Mesenchymal stem cell (in vitro differentiated cells and primary cell): ENCODE measurements around the gene CTBP2.
A peak's percentile ranks its signal among the peaks of the same experiment; 100 is the strongest.

Source experiments
- DNase-seq: peaks from one replicate; pipeline ENCODE4 v3.0.0-alpha.2; 2013
- H2AFZ ChIP-seq: one replicate; pipeline ENCODE4 v1.6.1; 2013; ENCODE audit warnings: low read depth, mild to moderate bottlenecking, control low read depth, inconsistent platforms, low read length, moderate library complexity
- H2AK5ac ChIP-seq: 2 replicates; pipeline ENCODE4 v1.6.1; 2013; ENCODE audit warnings: low read length, moderate library complexity, mild to moderate bottlenecking, inconsistent platforms; ENCODE audit not compliant: severe bottlenecking
- H2BK120ac ChIP-seq: one replicate; pipeline ENCODE4 v1.6.1; 2013; ENCODE audit warnings: low read depth, mild to moderate bottlenecking, inconsistent platforms, low read length, moderate library complexity
- H2BK12ac ChIP-seq, 2 experiments: one replicate each; pipeline ENCODE4 v1.6.1; 2013; ENCODE audit warnings: inconsistent platforms in 2 of 2, low read length in 2 of 2, mild to moderate bottlenecking in 2 of 2, moderate library complexity in 2 of 2, control low read depth in 1 of 2
- H2BK15ac ChIP-seq: one replicate; pipeline ENCODE4 v1.6.1; 2013; ENCODE audit warnings: mild to moderate bottlenecking, low read depth, inconsistent platforms; ENCODE audit not compliant: poor library complexity, severe bottlenecking
- H2BK5ac ChIP-seq: 2 replicates; pipeline ENCODE4 v1.6.1; 2013; ENCODE audit warnings: low read depth, mild to moderate bottlenecking, low read length, control low read depth, inconsistent platforms; ENCODE audit not compliant: poor library complexity, severe bottlenecking
- H3K14ac ChIP-seq, 2 experiments: one replicate each; pipeline ENCODE4 v1.6.1; 2013; ENCODE audit warnings: inconsistent platforms in 2 of 2, low read length in 2 of 2, control low read depth in 1 of 2, mild to moderate bottlenecking in 1 of 2, moderate library complexity in 1 of 2
- H3K18ac ChIP-seq, 2 experiments: one replicate each; pipeline ENCODE4 v1.6.1; 2013; ENCODE audit warnings: inconsistent platforms in 2 of 2, low read length in 2 of 2, control low read depth in 1 of 2, low read depth in 1 of 2, mild to moderate bottlenecking in 1 of 2
- H3K23ac ChIP-seq, 2 experiments: one replicate each; pipeline ENCODE4 v1.6.1; 2013; ENCODE audit warnings: inconsistent platforms in 2 of 2, low read length in 2 of 2, mild to moderate bottlenecking in 2 of 2, moderate library complexity in 2 of 2, control low read depth in 1 of 2
- H3K27ac ChIP-seq: 2 replicates; pipeline ENCODE4 v1.5.1; 2013; ENCODE audit warnings: mild to moderate bottlenecking, moderate library complexity, low read length, control low read depth, inconsistent platforms; ENCODE audit not compliant: poor library complexity, severe bottlenecking
- H3K27me3 ChIP-seq, 2 experiments: 2 replicates each; pipeline versions ENCODE4 v1.6.1 to v1.7.0; 2013; ENCODE audit warnings: low read length in 2 of 2, mild to moderate bottlenecking in 2 of 2, moderate library complexity in 2 of 2, control low read depth in 1 of 2, inconsistent platforms in 1 of 2; ENCODE audit not compliant: control insufficient read depth in 1 of 2, insufficient read depth in 1 of 2
- H3K36me3 ChIP-seq, 2 experiments: 2 replicates each; pipeline versions ENCODE4 v1.6.1 to v1.7.0; 2013; ENCODE audit warnings: low read length in 2 of 2, control low read depth in 1 of 2, inconsistent platforms in 1 of 2, low read depth in 1 of 2, mild to moderate bottlenecking in 1 of 2; ENCODE audit not compliant: insufficient read depth in 2 of 2, control insufficient read depth in 1 of 2
- H3K4ac ChIP-seq, 2 experiments: one replicate each; pipeline ENCODE4 v1.6.1; 2013; ENCODE audit warnings: inconsistent platforms in 2 of 2, low read length in 2 of 2, mild to moderate bottlenecking in 2 of 2, moderate library complexity in 2 of 2, control low read depth in 1 of 2, low read depth in 1 of 2
- H3K4me1 ChIP-seq: 2 replicates; pipeline ENCODE4 v1.6.1; 2013; ENCODE audit warnings: low read depth, low read length, control low read depth; ENCODE audit not compliant: control insufficient read depth, insufficient read depth
- H3K4me2 ChIP-seq: 2 replicates; pipeline ENCODE4 v1.6.1; 2013; ENCODE audit warnings: low read length, mild to moderate bottlenecking, inconsistent platforms; ENCODE audit not compliant: poor library complexity, severe bottlenecking
- H3K4me3 ChIP-seq, 2 experiments: 2 replicates each; pipeline versions ENCODE4 v1.5.1 to v1.7.0; 2013; ENCODE audit warnings: low read length in 2 of 2, mild to moderate bottlenecking in 2 of 2, control low read depth in 1 of 2, low read depth in 1 of 2; ENCODE audit not compliant: insufficient read depth in 1 of 2
- H3K79me1 ChIP-seq: replicated peaks from 2 replicates; pipeline ENCODE4 v1.6.1; 2013; ENCODE audit warnings: mild to moderate bottlenecking, control low read depth, low read length, inconsistent platforms; ENCODE audit not compliant: poor library complexity, severe bottlenecking
- H3K9ac ChIP-seq: 2 replicates; pipeline ENCODE4 v1.7.0; 2013; ENCODE audit warnings: mild to moderate bottlenecking, low read length, moderate library complexity
- H3K9me3 ChIP-seq: 2 replicates; pipeline ENCODE4 v1.7.0; 2013; ENCODE audit warnings: mild to moderate bottlenecking, low read length; ENCODE audit not compliant: control insufficient read depth
- H4K8ac ChIP-seq: one replicate; pipeline ENCODE4 v1.6.1; 2013; ENCODE audit warnings: inconsistent platforms, mild to moderate bottlenecking, low read length, moderate library complexity
- H4K91ac ChIP-seq: one replicate; pipeline ENCODE4 v1.6.1; 2013; ENCODE audit warnings: mild to moderate bottlenecking, low read length, inconsistent platforms
- WGBS: methylation state at CpG from one replicate; pipeline ENCODE4 v1.1.7; 2013; ENCODE audit warnings: mixed read lengths; 5-methylcytosine and 5-hydroxymethylcytosine counted together

CTBP2 gene

GRCh38 chr10:125043841-125044658 is 116.3 kb downstream of the CTBP2 start:
- H3K36me3 ChIP-seq, result peaks cover 1 to 10% of the 10 kb centered on the region in 2 experiments
- no peak overlapping the region for H2BK120ac ChIP-seq
- H3K27ac ChIP-seq, result no peak overlapping the region
- H3K14ac ChIP-seq, result peak overlapping the region in 1 of 2 experiments; percentile 84
- H3K18ac ChIP-seq, result no peak overlapping the region
- H4K91ac ChIP-seq, result no peak overlapping the region
- H2AFZ ChIP-seq, result no peak overlapping the region
- peak overlapping the region; percentile 67 for H4K8ac ChIP-seq
- no peaks in the 10 kb centered on the region for H3K27me3 ChIP-seq
- peak overlapping the region; percentile 44 for H3K9ac ChIP-seq
- peak overlapping the region in 1 of 2 experiments; percentile 55 for H3K4ac ChIP-seq
- no peak overlapping the region for H3K4me2 ChIP-seq
- 89% methylated on average over 17 of the region's 17 CpGs for WGBS
- H3K9me3 ChIP-seq, result no peaks in the 10 kb centered on the region
- peaks cover 20% of the 10 kb centered on the region for H3K4me1 ChIP-seq
- no peak overlapping the region for H2BK15ac ChIP-seq
- no peak for DNase-seq
- H2BK12ac ChIP-seq, result peak overlapping the region in 1 of 2 experiments; percentile 37
- no peak overlapping the region for H2BK5ac ChIP-seq
- H3K23ac ChIP-seq, result peak overlapping the region in 1 of 2 experiments; percentile 46
- H3K79me1 ChIP-seq, result peaks cover 39% of the 10 kb centered on the region
- no peak overlapping the region for H2AK5ac ChIP-seq
- H3K4me3 ChIP-seq, result peak overlapping the region in 1 of 2 experiments; percentile 66

GRCh38 chr10:125041856-125042506 is 118.4 kb downstream of the CTBP2 start:
- Histone ChIP-seq H3K9ac (no peak overlapping the region), H3K27me3 (no peaks in the 10 kb centered on the region), H3K36me3 (peaks cover 13 to 16% of the 10 kb centered on the region in 2 experiments), H3K9me3 (no peaks in the 10 kb centered on the region), H2AFZ (no peak overlapping the region), H3K4me3 (no peak overlapping the region), H3K27ac (no peak overlapping the region), H3K18ac (peak overlapping the region in 1 of 2 experiments; percentile 26), H3K4me2 (no peak overlapping the region), H2BK5ac (no peak overlapping the region), H4K8ac (no peak overlapping the region), H2BK15ac (no peak overlapping the region), H4K91ac (no peak overlapping the region), H3K79me1 (peaks cover 45% of the 10 kb centered on the region), H2BK12ac (no peak overlapping the region), H3K14ac (no peak overlapping the region), H3K4me1 (peaks cover 22% of the 10 kb centered on the region), H2AK5ac (no peak overlapping the region), H3K4ac (no peak overlapping the region), H3K23ac (no peak overlapping the region), H2BK120ac (no peak overlapping the region)
- WGBS, result 73% methylated on average over 8 of the region's 9 CpGs
- peak; percentile 37 for DNase-seq

GRCh38 chr10:125039354-125039769 is 121.0 kb downstream of the CTBP2 start:
- Histone ChIP-seq H2BK5ac (no peak overlapping the region), H3K36me3 (peaks cover 19 to 22% of the 10 kb centered on the region in 2 experiments), H3K23ac (peak overlapping the region in 1 of 2 experiments; percentile 37), H2BK12ac (peak overlapping the region; percentile 34 to 80), H2AFZ (no peak overlapping the region), H4K8ac (no peak overlapping the region), H3K4me1 (peaks cover 29% of the 10 kb centered on the region), H2BK120ac (no peak overlapping the region), H3K27ac (no peak overlapping the region), H3K9ac (no peak overlapping the region), H2AK5ac (no peak overlapping the region), H3K79me1 (peaks cover 47% of the 10 kb centered on the region), H3K4me3 (no peak overlapping the region), H3K4ac (peak overlapping the region in 1 of 2 experiments; percentile 4), H3K18ac (no peak overlapping the region), H4K91ac (no peak overlapping the region), H3K9me3 (no peaks in the 10 kb centered on the region), H3K27me3 (no peaks in the 10 kb centered on the region), H3K4me2 (no peak overlapping the region), H3K14ac (peak overlapping the region in 1 of 2 experiments; percentile 6), H2BK15ac (no peak overlapping the region)
- no peak for DNase-seq
- WGBS, result 76% methylated on average over 15 of the region's 15 CpGs

GRCh38 chr10:125038637-125039036 is 121.7 kb downstream of the CTBP2 start:
- Histone ChIP-seq H4K8ac (peak overlapping the region; percentile 32), H3K9me3 (no peaks in the 10 kb centered on the region), H3K14ac (no peak overlapping the region), H3K4me3 (no peak overlapping the region), H3K18ac (peak overlapping the region; percentile 31 to 33), H3K23ac (no peak overlapping the region), H2BK5ac (no peak overlapping the region), H3K27ac (no peak overlapping the region), H2AFZ (no peak overlapping the region), H3K79me1 (peaks cover 42% of the 10 kb centered on the region), H3K9ac (no peak overlapping the region), H2BK15ac (no peak overlapping the region), H4K91ac (peak overlapping the region; percentile 53), H3K27me3 (no peaks in the 10 kb centered on the region), H3K4ac (no peak overlapping the region), H2BK12ac (peak overlapping the region; percentile 40 to 45), H3K4me1 (peaks cover 29% of the 10 kb centered on the region), H3K4me2 (no peak overlapping the region), H3K36me3 (peaks cover 16 to 22% of the 10 kb centered on the region in 2 experiments), H2BK120ac (no peak overlapping the region), H2AK5ac (no peak overlapping the region)
- 88% methylated on average over 8 of the region's 8 CpGs for WGBS
- no peak for DNase-seq
